WTC11 (cell line): ENCODE results near the gene ZNF175. TPM values are rescaled to one million over a fixed set of nuclear protein-coding genes. Genes with fewer than 3 reads are reported as not detected.

ENCODE experiments used
- ATAC-seq: fragments of 200-7000 bp; cut with Tn5 transposase; 2 replicates; pipeline ENCODE4 v1.10.0; 2021; ENCODE audit warnings: mild to moderate bottlenecking, moderate library complexity
- CTCF ChIA-PET: fragments of 300-600 bp; sonication (Branson Sonifier 250); formaldehyde crosslinking; loops from one replicate; lab custom pipeline; 2021; ENCODE audit warnings: antibody characterized with exemption; lab: Charles Lee
- POLR2A ChIA-PET: fragments of 350-600 bp; sonication (Branson Sonifier 250); formaldehyde crosslinking; loops from one replicate; lab custom pipeline; 2021; ENCODE audit warnings: antibody characterized with exemption; lab: Charles Lee
- DNase-seq: peaks from one replicate; pipeline ENCODE4 v3.0.0; 2021; ENCODE audit warnings: low spot score
- H3K27ac Mint-ChIP-seq: 2 replicates; pipeline ENCODE4 v1.8.0; 2021; ENCODE audit warnings: mixed read lengths
- H3K27me3 Mint-ChIP-seq: 2 replicates; pipeline ENCODE4 v1.8.0; 2021; ENCODE audit warnings: low read depth, mild to moderate bottlenecking, moderate library complexity, mixed read lengths
- H3K36me3 Mint-ChIP-seq: 2 replicates; pipeline ENCODE4 v1.8.0; 2021; ENCODE audit warnings: mixed read lengths
- H3K4me1 Mint-ChIP-seq: 2 replicates; pipeline ENCODE4 v1.8.0; 2022; ENCODE audit warnings: mixed read lengths
- H3K4me3 Mint-ChIP-seq: 2 replicates; pipeline ENCODE4 v1.8.0; 2021; ENCODE audit warnings: mild to moderate bottlenecking, moderate library complexity, mixed read lengths
- H3K9me3 Mint-ChIP-seq: 2 replicates; pipeline ENCODE4 v1.8.0; 2021; ENCODE audit warnings: mixed read lengths
- E2F4 ChIP-seq: sonication (generic); formaldehyde crosslinking; IDR thresholded peaks from 2 replicates; pipeline ENCODE4 v1.8.1; 2022; ENCODE audit warnings: low read depth, mild to moderate bottlenecking, moderate library complexity, missing genetic modification reagents, borderline replicate concordance
- ELF4 ChIP-seq: sonication (generic); formaldehyde crosslinking; IDR thresholded peaks from 2 replicates; pipeline ENCODE4 v1.8.1; 2022; ENCODE audit warnings: low read depth, mild to moderate bottlenecking, moderate library complexity, missing genetic modification reagents
- FOXJ3 ChIP-seq: sonication (generic); formaldehyde crosslinking; IDR thresholded peaks from 2 replicates; pipeline ENCODE4 v1.9.0; 2021; ENCODE audit warnings: missing genetic modification reagents, mild to moderate bottlenecking, borderline replicate concordance
- GRHL2 ChIP-seq: fragments of 250-450 bp; sonication (Bioruptor Pico); IDR thresholded peaks from 2 replicates; pipeline ENCODE4 v1.8.0; 2022; ENCODE audit warnings: mild to moderate bottlenecking, moderate library complexity; ENCODE audit not compliant: insufficient replicate concordance, severe bottlenecking
- NR1H2 ChIP-seq: sonication (generic); formaldehyde crosslinking; IDR thresholded peaks from 2 replicates; pipeline ENCODE4 v1.9.0; 2021; ENCODE audit warnings: mild to moderate bottlenecking, moderate library complexity, missing genetic modification reagents
- STAT6 ChIP-seq: sonication (generic); formaldehyde crosslinking; conservative IDR thresholded peaks from 2 replicates; pipeline ENCODE4 v1.8.1; 2023; ENCODE audit warnings: mild to moderate bottlenecking, low read depth, missing genetic modification reagents, moderate library complexity
- ZNF232 ChIP-seq: sonication (generic); formaldehyde crosslinking; IDR thresholded peaks from 2 replicates; pipeline ENCODE4 v1.8.0; 2022; ENCODE audit warnings: mild to moderate bottlenecking, missing genetic modification reagents
- ZNF281 ChIP-seq: sonication (generic); formaldehyde crosslinking; IDR thresholded peaks from 2 replicates; pipeline ENCODE4 v1.8.0; 2023; ENCODE audit warnings: mild to moderate bottlenecking, missing genetic modification reagents
- ZNF317 ChIP-seq: sonication (generic); formaldehyde crosslinking; IDR thresholded peaks from 2 replicates; pipeline ENCODE4 v1.8.1; 2023; ENCODE audit warnings: low read depth, mild to moderate bottlenecking, moderate library complexity, missing genetic modification reagents, borderline replicate concordance
- ZNF396 ChIP-seq: fragments of 250-450 bp; sonication (Bioruptor Pico); IDR thresholded peaks from 2 replicates; pipeline ENCODE4 v1.8.0; 2021; ENCODE audit warnings: mild to moderate bottlenecking, moderate library complexity, borderline replicate concordance
- ZNF416 ChIP-seq: fragments of 250-450 bp; sonication (Bioruptor Pico); IDR thresholded peaks from 2 replicates; pipeline ENCODE4 v1.9.0; 2021; ENCODE audit warnings: mild to moderate bottlenecking, inconsistent platforms
- total RNA-seq: library from RNA; stranded (reverse); gene quantifications from 3 replicates; pipeline ENCODE4 v1.2.3, GENCODE V29; 2021
- TF ChIP-seq, protein P1 (sequence below): fragments of 250-450 bp; sonication (Bioruptor Pico); IDR thresholded peaks from 2 replicates; pipeline ENCODE4 v1.9.0; 2021; ENCODE audit warnings: mild to moderate bottlenecking

The ZNF175 gene
- total RNA-seq, 1 experiment from 2014 or later: 10.9 TPM

- no peaks in the 10 kb centered on the region for H3K36me3 Mint-ChIP-seq
- H3K27me3 Mint-ChIP-seq: peaks cover 56% of the 10 kb centered on the region
- no peak overlapping the region for H3K27ac Mint-ChIP-seq
- ChIA-PET CTCF (interaction anchor here (1.3 kb wide), 1 partner anchor 15 kb away, joined by 3 read pairs; no protein-coding TSS in a partner anchor), POLR2A (interaction anchor here (0.6 to 1.6 kb wide), 2 partner anchors 18 to 125 kb away, joined by 4 to 8 read pairs; partner anchors contain the start of gene SIGLEC6)
- no peak overlapping the region for H3K4me3 Mint-ChIP-seq
- no peak for DNase-seq
- no peak for TF ChIP-seq ZNF232
- no peak for TF ChIP-seq ZNF416 (CRISPR knock-in tag)
- no peak for TF ChIP-seq STAT6
- no peak for TF ChIP-seq NR1H2
- no peak for TF ChIP-seq E2F4 (CRISPR knock-in tag)
- no peak for TF ChIP-seq GRHL2 (CRISPR knock-in tag)
- no peak for TF ChIP-seq FOXJ3 (CRISPR knock-in tag)
- no peak for TF ChIP-seq ZNF396 (CRISPR knock-in tag)
- TF ChIP-seq ELF4 (CRISPR knock-in tag): no peak
- no peak for TF ChIP-seq ZNF281 (CRISPR knock-in tag)
- no peak for TF ChIP-seq ZNF317 (CRISPR knock-in tag)
- TF ChIP-seq, protein P1, sequence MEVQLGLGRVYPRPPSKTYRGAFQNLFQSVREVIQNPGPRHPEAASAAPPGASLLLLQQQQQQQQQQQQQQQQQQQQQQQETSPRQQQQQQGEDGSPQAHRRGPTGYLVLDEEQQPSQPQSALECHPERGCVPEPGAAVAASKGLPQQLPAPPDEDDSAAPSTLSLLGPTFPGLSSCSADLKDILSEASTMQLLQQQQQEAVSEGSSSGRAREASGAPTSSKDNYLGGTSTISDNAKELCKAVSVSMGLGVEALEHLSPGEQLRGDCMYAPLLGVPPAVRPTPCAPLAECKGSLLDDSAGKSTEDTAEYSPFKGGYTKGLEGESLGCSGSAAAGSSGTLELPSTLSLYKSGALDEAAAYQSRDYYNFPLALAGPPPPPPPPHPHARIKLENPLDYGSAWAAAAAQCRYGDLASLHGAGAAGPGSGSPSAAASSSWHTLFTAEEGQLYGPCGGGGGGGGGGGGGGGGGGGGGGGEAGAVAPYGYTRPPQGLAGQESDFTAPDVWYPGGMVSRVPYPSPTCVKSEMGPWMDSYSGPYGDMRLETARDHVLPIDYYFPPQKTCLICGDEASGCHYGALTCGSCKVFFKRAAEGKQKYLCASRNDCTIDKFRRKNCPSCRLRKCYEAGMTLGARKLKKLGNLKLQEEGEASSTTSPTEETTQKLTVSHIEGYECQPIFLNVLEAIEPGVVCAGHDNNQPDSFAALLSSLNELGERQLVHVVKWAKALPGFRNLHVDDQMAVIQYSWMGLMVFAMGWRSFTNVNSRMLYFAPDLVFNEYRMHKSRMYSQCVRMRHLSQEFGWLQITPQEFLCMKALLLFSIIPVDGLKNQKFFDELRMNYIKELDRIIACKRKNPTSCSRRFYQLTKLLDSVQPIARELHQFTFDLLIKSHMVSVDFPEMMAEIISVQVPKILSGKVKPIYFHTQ (CRISPR knock-in tag): no peak
- H3K9me3 Mint-ChIP-seq: peaks cover 5% of the 10 kb centered on the region; the same call in 1 of the 2 replicates
- ATAC-seq: no peak
- peaks cover 3% of the 10 kb centered on the region for H3K4me1 Mint-ChIP-seq
These were observed 21.4 kb upstream of the ZNF175 start for GRCh38 chr19:51549533-51550324.
